Uterus (tissue), 4 donors: ENCODE results near the gene CBLC. TPM values are rescaled to one million over a fixed set of nuclear protein-coding genes. Genes with fewer than 3 reads are reported as not detected.

ENCODE experiments used
- DNase-seq, 2 donors: peaks; one replicate each; pipeline ENCODE4 v3.0.0-alpha.2; 2019 to 2020
- H3K27ac ChIP-seq, 2 donors: fragments of 200-600 bp; sonication (generic); 1 replicate in 1 of 2; 2 replicates in 1 of 2; pipeline ENCODE4 v1.5.1; 2016 to 2018
- H3K27me3 ChIP-seq, 2 donors: fragments of 200-600 bp; sonication (generic); one replicate each; pipeline ENCODE4 v1.5.1; 2018 to 2019; ENCODE audit warnings: control low read depth in 1 of 2
- H3K36me3 ChIP-seq, 2 donors: fragments of 200-600 bp; sonication (generic); one replicate each; pipeline ENCODE4 v1.5.1; 2019; ENCODE audit warnings: control low read depth in 1 of 2
- H3K4me1 ChIP-seq, 2 donors: fragments of 200-600 bp; sonication (generic); one replicate each; pipeline ENCODE4 v1.5.1; 2018 to 2019; ENCODE audit warnings: control low read depth in 1 of 2
- H3K4me3 ChIP-seq, 2 donors: fragments of 200-600 bp; sonication (generic); 1 replicate in 1 of 2; 2 replicates in 1 of 2; pipeline ENCODE4 v1.5.1; 2018 to 2019; ENCODE audit warnings: mild to moderate bottlenecking in 1 of 2
- H3K9me3 ChIP-seq, 2 donors: fragments of 200-600 bp; sonication (generic); one replicate each; pipeline ENCODE4 v1.5.1; 2019; ENCODE audit warnings: control low read depth in 1 of 2
- CTCF ChIP-seq, 4 experiments: fragments of 200-600 bp in 2 of 4; fragments of 450-650 bp in 2 of 4; sonication (generic) in 2 of 4; IDR thresholded peaks; one replicate each; pipeline ENCODE4 v1.5.1; 2016 to 2019; ENCODE audit warnings: antibody characterized with exemption in 4 of 4, mild to moderate bottlenecking in 2 of 4, moderate library complexity in 1 of 4
- POLR2A ChIP-seq, 2 donors: fragments of 450-650 bp; IDR thresholded peaks; one replicate each; pipeline ENCODE4 v1.6.1; 2016; ENCODE audit warnings: antibody characterized with exemption in 2 of 2, mild to moderate bottlenecking in 1 of 2, moderate library complexity in 1 of 2
- intact Hi-C: fragments of 100-400 bp; cut with DNase I; formaldehyde crosslinking; loops from one replicate; pipeline ENCODE4 v1.15.1; 2023; ENCODE audit warnings: low total_unique reads
- total RNA-seq, 4 donors: library from RNA; depleted of rRNA in 3 of 4; stranded (reverse); fragments of >200 nt in 3 of 4; gene quantifications; one replicate each; pipeline versions ENCODE4 v1.1.0 to v1.2.4, GENCODE V29; 2014 to 2023
- donor health status: DM: yes; HTN: yes; CAD: no.

Gene CBLC
- total RNA-seq, 4 donors from 2014 or later = 0.29 to 5.8 TPM; not detected in 2

GRCh38 chr19:44789943-44790483 is 12.3 kb downstream of the CBLC start:
- intact Hi-C loops = no loop called here
- no peak overlapping the region for H3K27ac ChIP-seq
- H3K4me3 ChIP-seq = no peak overlapping the region
- DNase-seq = no peak
- TF ChIP-seq POLR2A (IDR thresholded peaks at IDR 0.05) (no peak), CTCF (IDR thresholded peaks at IDR 0.05) (no peak)
- no peaks in the 10 kb centered on the region for H3K4me1 ChIP-seq
- no peaks in the 10 kb centered on the region for H3K27me3 ChIP-seq
- no peaks in the 10 kb centered on the region for H3K9me3 ChIP-seq
- no peaks in the 10 kb centered on the region for H3K36me3 ChIP-seq

GRCh38 chr19:44792281-44792680 is 14.6 kb downstream of the CBLC start:
- H3K4me3 ChIP-seq = no peak overlapping the region
- no peak for DNase-seq
- H3K4me1 ChIP-seq = no peaks in the 10 kb centered on the region
- intact Hi-C loops = no loop called here
- no peak for TF ChIP-seq POLR2A (IDR thresholded peaks at IDR 0.05)
- TF ChIP-seq CTCF (IDR thresholded peaks at IDR 0.05) = no peak
- H3K27me3 ChIP-seq = no peaks in the 10 kb centered on the region
- no peaks in the 10 kb centered on the region for H3K36me3 ChIP-seq
- no peaks in the 10 kb centered on the region for H3K9me3 ChIP-seq
- H3K27ac ChIP-seq = no peak overlapping the region

- no peak for TF ChIP-seq POLR2A (IDR thresholded peaks at IDR 0.05)
- TF ChIP-seq CTCF (IDR thresholded peaks at IDR 0.05) = no peak
- no peaks in the 10 kb centered on the region for H3K4me1 ChIP-seq
- H3K27ac ChIP-seq = no peak overlapping the region
- no peaks in the 10 kb centered on the region for H3K27me3 ChIP-seq
- H3K9me3 ChIP-seq = no peaks in the 10 kb centered on the region
- H3K4me3 ChIP-seq = no peak overlapping the region
- DNase-seq = no peak
- H3K36me3 ChIP-seq = no peaks in the 10 kb centered on the region
- intact Hi-C loops = no loop called here
These were observed 16.9 kb downstream of the CBLC start for GRCh38 chr19:44794610-44795009.

- TF ChIP-seq POLR2A (IDR thresholded peaks at IDR 0.05) (no peak), CTCF (IDR thresholded peaks at IDR 0.05) (no peak)
- Histone ChIP-seq H3K27me3 (no peaks in the 10 kb centered on the region), H3K36me3 (no peaks in the 10 kb centered on the region), H3K4me1 (peaks cover 0 to 3% of the 10 kb centered on the region in 2 donors), H3K27ac (no peak overlapping the region), H3K4me3 (no peak overlapping the region), H3K9me3 (no peaks in the 10 kb centered on the region)
- intact Hi-C loops = no loop called here
- no peak for DNase-seq
These were observed 17.8 kb downstream of the CBLC start for GRCh38 chr19:44795398-44795987.

- Histone ChIP-seq H3K27me3 (no peaks in the 10 kb centered on the region), H3K9me3 (no peaks in the 10 kb centered on the region), H3K4me1 (peaks cover 0 to 4% of the 10 kb centered on the region in 2 donors), H3K36me3 (no peaks in the 10 kb centered on the region), H3K4me3 (no peak overlapping the region), H3K27ac (peak overlapping the region; percentile 27 to 65)
- no peak for TF ChIP-seq CTCF (IDR thresholded peaks at IDR 0.05)
- intact Hi-C loops = no loop called here
- no peak for DNase-seq
These were observed 19.0 kb downstream of the CBLC start for GRCh38 chr19:44796701-44797115.
